GM12878 (cell line): ENCODE measurements around the gene FAM98C. TPM values are rescaled to one million over a fixed set of nuclear protein-coding genes. Genes with fewer than 3 reads are reported as not detected.

ENCODE experiments used
- ATAC-seq: fragments of 200-7000 bp; cut with Tn5 transposase; 3 replicates; pipeline ENCODE4 v1.9.1; 2020; ENCODE audit warnings: mild to moderate bottlenecking, moderate library complexity
- BruUV-seq: library from RNA; stranded (reverse); fragments of 400-500 nt; replicated peaks from 2 replicates; lab custom pipeline; 2021; lab: Mats Ljungman, UMichigan
- CTCF ChIA-PET: fragments of 300-600 bp; sonication (Branson Sonifier 250); formaldehyde crosslinking; extraction: SDS; loops from one replicate; lab custom pipeline; 2021; ENCODE audit warnings: inconsistent platforms; lab: Yijun Ruan, JAX
- POLR2A ChIA-PET: fragments of 350-600 bp; formaldehyde crosslinking; extraction: SDS; loops from one replicate; lab custom pipeline; 2021; ENCODE audit warnings: inconsistent platforms; lab: Charles Lee
- RAD21 ChIA-PET: fragments of 300-600 bp; sonication (Branson Sonifier 250); formaldehyde crosslinking; loops from one replicate; lab custom pipeline; 2023; ENCODE audit warnings: antibody characterized with exemption; ENCODE audit not compliant: unreplicated experiment; lab: Charles Lee
- SMC1A ChIA-PET: fragments of 300-600 bp; sonication (Branson Sonifier 250); formaldehyde crosslinking; loops from one replicate; lab custom pipeline; 2023; ENCODE audit not compliant: unreplicated experiment, uncharacterized antibody; lab: Charles Lee
- DNase-seq: peaks from one replicate; pipeline ENCODE4 v3.0.0-alpha.2; 2011; ENCODE audit warnings: low read depth, low spot score
- FAIRE-seq: peaks from 3 replicates; lab custom pipeline; 2011; peaks lifted over from hg19 to GRCh38; lab: Jason Lieb, UNC
- H2AFZ ChIP-seq: 2 replicates; pipeline ENCODE4 v1.6.0; 2011; ENCODE audit warnings: low read depth, low read length, control low read depth; ENCODE audit not compliant: control insufficient read depth
- H3K27ac ChIP-seq: 2 replicates; pipeline ENCODE4 v1.5.1; 2011; ENCODE audit warnings: control low read depth; ENCODE audit not compliant: control insufficient read depth, insufficient read depth
- H3K27me3 ChIP-seq, 2 experiments: replicated peaks in 1 of 2; 2 replicates each; pipeline versions ENCODE4 v1.6.0 to v1.6.1; 2011; ENCODE audit warnings: low read length in 1 of 2; ENCODE audit not compliant: control insufficient read depth in 2 of 2, insufficient read depth in 2 of 2
- H3K36me3 ChIP-seq, 2 experiments: 2 replicates each; pipeline ENCODE4 v1.5.1; 2011; ENCODE audit warnings: low read length in 1 of 2; ENCODE audit not compliant: control insufficient read depth in 2 of 2, insufficient read depth in 2 of 2
- H3K4me1 ChIP-seq: 2 replicates; pipeline ENCODE4 v1.6.1; 2011; ENCODE audit warnings: mild to moderate bottlenecking, low read length, moderate library complexity, mixed read lengths; ENCODE audit not compliant: control insufficient read depth, insufficient read depth
- H3K4me2 ChIP-seq: 2 replicates; pipeline ENCODE4 v1.6.0; 2011; ENCODE audit warnings: control low read depth; ENCODE audit not compliant: control insufficient read depth, insufficient read depth
- H3K4me3 ChIP-seq: fragments of 200-600 bp; sonication (generic); 2 replicates; pipeline ENCODE4 v1.5.1; 2016
- H3K79me2 ChIP-seq: 2 replicates; pipeline ENCODE4 v1.6.0; 2011; ENCODE audit warnings: low read length; ENCODE audit not compliant: control insufficient read depth, insufficient read depth
- H3K9ac ChIP-seq: 2 replicates; pipeline ENCODE4 v1.8.0; 2011; ENCODE audit warnings: low read length, control low read depth, mixed read lengths; ENCODE audit not compliant: control insufficient read depth, insufficient read depth
- H3K9me3 ChIP-seq: replicated peaks from 3 replicates; pipeline ENCODE4 v1.5.1; 2011; ENCODE audit warnings: mild to moderate bottlenecking, low read length; ENCODE audit not compliant: control insufficient read depth, insufficient read depth
- H4K20me1 ChIP-seq: 2 replicates; pipeline ENCODE4 v1.6.0; 2011; ENCODE audit not compliant: control insufficient read depth, insufficient read depth
- ATF7 ChIP-seq: fragments of 450-650 bp; IDR thresholded peaks from 2 replicates; pipeline ENCODE4 v1.6.1; 2016; ENCODE audit warnings: low read depth, mild to moderate bottlenecking
- CBX3 ChIP-seq: fragments of 200-600 bp; sonication (generic); IDR thresholded peaks from 2 replicates; pipeline ENCODE4 v1.6.1; 2016; ENCODE audit warnings: low read depth, borderline replicate concordance
- CHD2 ChIP-seq: IDR thresholded peaks from 2 replicates; pipeline ENCODE4 v1.6.1; 2011; ENCODE audit warnings: low read depth, low read length, improper control_type of control experiment, borderline replicate concordance
- CHD4 ChIP-seq: fragments of 200-600 bp; sonication (generic); IDR thresholded peaks from 2 replicates; pipeline ENCODE4 v1.6.1; 2016; ENCODE audit warnings: mild to moderate bottlenecking
- E2F8 ChIP-seq: fragments of 450-650 bp; IDR thresholded peaks from 2 replicates; pipeline ENCODE4 v1.6.1; 2018; ENCODE audit warnings: mild to moderate bottlenecking, low read depth, moderate library complexity; ENCODE audit not compliant: partially characterized antibody
- EGR1 ChIP-seq, 2 experiments: IDR thresholded peaks; 1 replicate in 1 of 2; 2 replicates in 1 of 2; pipeline ENCODE4 v1.6.1; 2011 to 2012; ENCODE audit warnings: low read depth in 2 of 2, low read length in 2 of 2, borderline replicate concordance in 1 of 2, mild to moderate bottlenecking in 1 of 2, moderate library complexity in 1 of 2
- ETV6 ChIP-seq, 2 experiments: fragments of 450-650 bp in 1 of 2; IDR thresholded peaks in 1 of 2; conservative IDR thresholded peaks in 1 of 2; 2 replicates each; pipeline ENCODE4 v1.6.1; 2014; ENCODE audit warnings: antibody characterized with exemption in 1 of 2, borderline replicate concordance in 1 of 2, low read depth in 1 of 2, mild to moderate bottlenecking in 1 of 2, moderate library complexity in 1 of 2
- FOXK2 ChIP-seq: fragments of 450-650 bp; IDR thresholded peaks from 2 replicates; pipeline ENCODE4 v1.6.1; 2017; ENCODE audit warnings: mild to moderate bottlenecking, moderate library complexity
- GABPA ChIP-seq: IDR thresholded peaks from 2 replicates; pipeline ENCODE4 v1.6.1; 2014; ENCODE audit warnings: antibody characterized with exemption, low read depth, mild to moderate bottlenecking, inconsistent platforms
- HDAC6 ChIP-seq: fragments of 200-600 bp; sonication (generic); IDR thresholded peaks from one replicate; pipeline ENCODE4 v1.8.0; 2017; ENCODE audit warnings: antibody characterized with exemption; ENCODE audit not compliant: unreplicated experiment
- TBL1XR1 ChIP-seq: IDR thresholded peaks from 2 replicates; pipeline ENCODE4 v1.6.1; 2012; ENCODE audit warnings: low read depth, low read length, improper control_type of control experiment
- WGBS: methylation state at CpG from one replicate; pipeline ENCODE4 v1.1.6; 2016; ENCODE audit warnings: low lambda C conversion rate; ENCODE audit not compliant: insufficient replicate concordance, insufficient coverage; ENCODE audit errors: missing lambda C conversion rate; 5-methylcytosine and 5-hydroxymethylcytosine counted together
- in situ Hi-C: fragments of 300-500 bp; cut with MboI; formaldehyde crosslinking; loops from 9 replicates; pipeline ENCODE4 v1.14.3; 2018; ENCODE audit warnings: mixed read lengths
- intact Hi-C: fragments of 100-400 bp; cut with micrococcal nuclease; formaldehyde crosslinking; loops from one replicate; pipeline ENCODE4 v1.14.2; 2022; ENCODE audit not compliant: unreplicated experiment
- polyA plus RNA-seq, 11 experiments: library from polyadenylated mRNA; depleted of rRNA in 4 of 11; unstranded in 6 of 11; stranded (reverse) in 5 of 11; fragments of >200 nt; fragmentation: Nextera tagmentation in 4 of 11; fragmentation: Illumina TruSeq in 1 of 11; extraction: Ambion mirVana in 4 of 11; extraction: Trizol in 1 of 11; gene quantifications; 1 replicate in 1 of 11; 2 replicates in 10 of 11; pipeline versions ENCODE4 v1.2.1 to v1.2.3, GENCODE V29; 2011 to 2016; ENCODE audit warnings: inconsistent platforms in 2 of 11, missing spikeins in 2 of 11, low read depth in 1 of 11
- total RNA-seq, 4 experiments: library from RNA; depleted of rRNA in 3 of 4; stranded (reverse); fragments of >200 nt in 3 of 4; fragmentation: Illumina TruSeq in 1 of 4; extraction: Trizol in 1 of 4; gene quantifications; 2 replicates each; pipeline versions ENCODE4 v1.2.1 to v1.2.3, GENCODE V29; 2013 to 2021

FAM98C gene
- total and polyA plus RNA-seq, 10 of the 15 experiments (the other 5 are each of a cell fraction or from before 2014, with no cell fraction given), result 1.4 to 17.2 (median 9.5) TPM

GRCh38 chr19:38395381-38396114 lies 7.3 kb upstream of the FAM98C start:
- SMC1A ChIA-PET, result no interaction called here
- in situ Hi-C loops, result no loop called here
- H3K27ac ChIP-seq, result no peak overlapping the region

GRCh38 chr19:38399081-38399480 lies 3.8 kb upstream of the FAM98C start:
- DNase-seq (no peak), ATAC-seq (no peak), FAIRE-seq (no peak)
- no peak overlapping the region for H2AFZ ChIP-seq
- no peaks in the 10 kb centered on the region for H4K20me1 ChIP-seq
- ChIA-PET RAD21 (interaction anchor here (0.6 kb wide), 1 partner anchor 14 kb away, joined by 3 read pairs; no protein-coding TSS in a partner anchor), CTCF (interaction anchor here (1.4 kb wide), 1 partner anchor 115 kb away, joined by 3 read pairs; no protein-coding TSS in a partner anchor), POLR2A (no interaction called here), SMC1A (no interaction called here)
- 33% methylated on average over 9 of the region's 9 CpGs for WGBS
- H3K27me3 ChIP-seq, result peaks cover 2 to 5% of the 10 kb centered on the region in 2 experiments; a peak in 3 of 4 replicates
- intact Hi-C loops (no loop called here), in situ Hi-C loops (no loop called here)
- no peaks in the 10 kb centered on the region for H3K79me2 ChIP-seq
- H3K4me2 ChIP-seq, result no peak overlapping the region
- H3K9me3 ChIP-seq, result no peaks in the 10 kb centered on the region
- H3K4me3 ChIP-seq, result no peak overlapping the region
- no peak overlapping the region for H3K27ac ChIP-seq
- no peak overlapping the region for H3K9ac ChIP-seq
- H3K4me1 ChIP-seq, result no peaks in the 10 kb centered on the region
- no peaks in the 10 kb centered on the region for H3K36me3 ChIP-seq
- BruUV-seq, result no TSS peak
- TF ChIP-seq CHD4 (no peak), E2F8 (no peak), ATF7 (no peak), CHD2 (no peak), GABPA (no peak), CBX3 (no peak), TBL1XR1 (no peak), ETV6 (conservative IDR thresholded peaks at IDR 0.05 in 1 of 2, IDR thresholded peaks at IDR 0.05 in 1 of 2; ENCODE audit: borderline replicate concordance in 1 of 2, low read depth in 1 of 2) (no peak)

More at GRCh38 chr19:38395381-38396114, 7.3 kb upstream of the FAM98C start:
- ChIA-PET CTCF (no interaction called here), RAD21 (interaction anchor here (0.8 kb wide), 1 partner anchor 161 kb away, joined by 4 read pairs; no protein-coding TSS in a partner anchor), POLR2A (no interaction called here)
- FAIRE-seq (no peak), DNase-seq (no peak), ATAC-seq (no peak)
- H2AFZ ChIP-seq, result no peak overlapping the region
- BruUV-seq, result no TSS peak
- 7% methylated on average over 72 of the region's 86 CpGs for WGBS
- no peak overlapping the region for H3K4me3 ChIP-seq
- H3K9ac ChIP-seq, result no peak overlapping the region
- H3K36me3 ChIP-seq, result no peaks in the 10 kb centered on the region
- intact Hi-C loops, result no loop called here
- no peaks in the 10 kb centered on the region for H3K4me1 ChIP-seq
- H4K20me1 ChIP-seq, result no peaks in the 10 kb centered on the region
- H3K9me3 ChIP-seq, result no peaks in the 10 kb centered on the region
- H3K4me2 ChIP-seq, result 0 out of 2 replicates have a peak overlapping the region, but pooled peaks have one; percentile 14
- no peaks in the 10 kb centered on the region for H3K79me2 ChIP-seq
- H3K27me3 ChIP-seq, result peaks cover 2 to 5% of the 10 kb centered on the region in 2 experiments; a peak in 3 of 4 replicates
- TF ChIP-seq FOXK2 (no peak), HDAC6 (peak; percentile 78), EGR1 (IDR thresholded peaks at IDR 0.05; ENCODE audit: borderline replicate concordance in 1 of 2, low read depth in 2 of 2, low read length in 2 of 2) (peak in 1 of 2 experiments; percentile 20; a peak in 1 of 3 replicates)
